ENCODE measurements around the gene ATP5PB.

GRCh38 chr1:111499026-111499785 is 49.9 kb downstream of the ATP5PB start:
- TF ChIP-seq CTCF (IDR thresholded peaks at IDR 0.05; ENCODE audit: low read length) (no peak), EZH2 (IDR thresholded peaks at IDR 0.05; ENCODE audit: borderline replicate concordance, low read length) (no peak)
